HepG2 (cell line): ENCODE data around the gene POC1B. TPM values are rescaled to one million over a fixed set of nuclear protein-coding genes. Genes with fewer than 3 reads are reported as not detected.
A peak's percentile ranks its signal among the peaks of the same experiment; 100 is the strongest.

Experiments
- AHR ChIP-seq: IDR thresholded peaks from 2 replicates; pipeline ENCODE4 v1.6.1; 2018; ENCODE audit warnings: missing genetic modification reagents, missing compliant biosample characterization
- CHD2 ChIP-seq: IDR thresholded peaks from 2 replicates; pipeline ENCODE4 v1.6.1; 2011; ENCODE audit warnings: low read depth, low read length, improper control_type of control experiment
- JUN ChIP-seq: sonication (generic); formaldehyde crosslinking; IDR thresholded peaks from 2 replicates; pipeline ENCODE4 v1.4.0; 2020; ENCODE audit warnings: mild to moderate bottlenecking, missing genetic modification reagents
- KLF12 ChIP-seq: sonication (generic); formaldehyde crosslinking; IDR thresholded peaks from 2 replicates; pipeline ENCODE4 v1.4.0; 2020; ENCODE audit warnings: missing genetic modification reagents, borderline replicate concordance
- MIER3 ChIP-seq: IDR thresholded peaks from 2 replicates; pipeline ENCODE4 v1.6.1; 2016; ENCODE audit warnings: missing compliant biosample characterization, borderline replicate concordance
- MYC ChIP-seq: sonication (generic); formaldehyde crosslinking; IDR thresholded peaks from 2 replicates; pipeline ENCODE4 v1.9.0; 2021; ENCODE audit warnings: missing genetic modification reagents, borderline replicate concordance
- NFAT5 ChIP-seq: sonication (generic); formaldehyde crosslinking; IDR thresholded peaks from 2 replicates; pipeline ENCODE4 v1.4.0; 2020; ENCODE audit warnings: missing genetic modification reagents
- NR2C2 ChIP-seq: sonication (generic); formaldehyde crosslinking; IDR thresholded peaks from 2 replicates; pipeline ENCODE4 v1.4.0; 2020; ENCODE audit warnings: missing genetic modification reagents, mild to moderate bottlenecking, moderate library complexity, borderline replicate concordance
- PHF8 ChIP-seq: sonication (generic); formaldehyde crosslinking; IDR thresholded peaks from 2 replicates; pipeline ENCODE4 v1.5.0; 2020; ENCODE audit warnings: missing genetic modification reagents
- PRPF4 ChIP-seq: fragments of 200-400 bp; formaldehyde crosslinking; IDR thresholded peaks from 2 replicates; pipeline ENCODE4 v1.6.1; 2016; ENCODE audit warnings: low read length, low read depth; ENCODE audit not compliant: poor library complexity, severe bottlenecking
- RAD21 ChIP-seq: fragments of 450-650 bp; formaldehyde crosslinking; IDR thresholded peaks from 2 replicates; pipeline ENCODE4 v1.5.0; 2020; ENCODE audit warnings: mild to moderate bottlenecking
- RBM39 ChIP-seq: fragments of 200-400 bp; formaldehyde crosslinking; IDR thresholded peaks from one replicate; pipeline ENCODE4 v1.6.1; 2018; ENCODE audit warnings: antibody characterized with exemption, mild to moderate bottlenecking, low read depth, low read length; ENCODE audit not compliant: poor library complexity, severe bottlenecking
- SOX13 ChIP-seq, 3 experiments: fragments of 450-650 bp in 1 of 3; sonication (generic) in 1 of 3; formaldehyde crosslinking in 1 of 3; IDR thresholded peaks in 2 of 3; conservative IDR thresholded peaks in 1 of 3; 2 replicates each; pipeline versions ENCODE4 v1.5.0 to v1.6.1; 2016 to 2020; ENCODE audit warnings: antibody characterized with exemption in 1 of 3, mild to moderate bottlenecking in 1 of 3, missing compliant biosample characterization in 1 of 3, missing genetic modification reagents in 1 of 3, moderate library complexity in 1 of 3
- ZBTB4 ChIP-seq: sonication (generic); formaldehyde crosslinking; IDR thresholded peaks from 2 replicates; pipeline ENCODE4 v1.4.0; 2020; ENCODE audit warnings: missing genetic modification reagents, mild to moderate bottlenecking, borderline replicate concordance
- ZBTB7A ChIP-seq: sonication (generic); formaldehyde crosslinking; IDR thresholded peaks from 2 replicates; pipeline ENCODE4 v1.8.0; 2022; ENCODE audit warnings: mild to moderate bottlenecking, missing genetic modification reagents
- ZNF136 ChIP-seq: sonication (generic); formaldehyde crosslinking; IDR thresholded peaks from 2 replicates; pipeline ENCODE4 v1.8.1; 2022; ENCODE audit warnings: low read depth, mild to moderate bottlenecking, moderate library complexity, missing genetic modification reagents
- ZNF33A ChIP-seq: sonication (generic); formaldehyde crosslinking; IDR thresholded peaks from 2 replicates; pipeline ENCODE4 v1.5.1; 2020; ENCODE audit warnings: missing genetic modification reagents, mild to moderate bottlenecking, moderate library complexity, borderline replicate concordance
- ZNF431 ChIP-seq: sonication (generic); formaldehyde crosslinking; IDR thresholded peaks from 2 replicates; pipeline ENCODE4 v1.9.0; 2022; ENCODE audit warnings: missing genetic modification reagents, low read depth, mild to moderate bottlenecking, borderline replicate concordance
- ZNF614 ChIP-seq: IDR thresholded peaks from 2 replicates; pipeline ENCODE4 v1.6.1; 2018; ENCODE audit warnings: missing biosample characterization, missing genetic modification reagents, inconsistent platforms, borderline replicate concordance
- polyA plus RNA-seq, 8 experiments: library from polyadenylated mRNA; depleted of rRNA in 3 of 8; stranded (reverse) in 7 of 8; unstranded in 1 of 8; fragments of >200 nt; fragmentation: Illumina TruSeq in 4 of 8; extraction: Trizol in 4 of 8; gene quantifications; 2 replicates each; pipeline versions ENCODE4 v1.2.1 to v1.2.3, GENCODE V29; 2011 to 2016; ENCODE audit warnings: low read depth in 4 of 8, missing spikeins in 1 of 8, mixed read lengths in 1 of 8; ENCODE audit not compliant: insufficient read depth in 1 of 8
- total RNA-seq, 5 experiments: library from RNA; depleted of rRNA; stranded (reverse); fragments of >200 nt; fragmentation: Illumina TruSeq; extraction: Trizol; gene quantifications; 2 replicates each; pipeline ENCODE4 v1.2.3, GENCODE V29; 2016; ENCODE audit warnings: low read depth in 1 of 5

The POC1B gene
- total and polyA plus RNA-seq, 2 of the 13 experiments (the other 11 are each of a cell fraction or from before 2014, with no cell fraction given) = 9.3 to 11.0 TPM

- TF ChIP-seq MIER3 (CRISPR knock-in tag) = peak; percentile 25; the same call in 1 of the 2 replicates
- peak; percentile 72; the same call in 1 of the 2 replicates for TF ChIP-seq ZNF614
- TF ChIP-seq ZNF33A (CRISPR knock-in tag) = no peak
- peak; percentile 52; the same call in 1 of the 2 replicates for TF ChIP-seq ZBTB7A (CRISPR knock-in tag)
- TF ChIP-seq RBM39 = no peak
- peak; percentile 44; the same call in 1 of the 2 replicates for TF ChIP-seq MYC
- 0 out of 2 replicates have a peak, but pooled peaks have one; percentile 51 for TF ChIP-seq KLF12 (CRISPR knock-in tag)
- no peak for TF ChIP-seq SOX13 (IDR thresholded peaks at IDR 0.05)
- TF ChIP-seq SOX13 (CRISPR knock-in tag; conservative IDR thresholded peaks at IDR 0.05 in 1 of 2, IDR thresholded peaks at IDR 0.05 in 1 of 2) = no peak
- peak; percentile 64; the same call in 1 of the 2 replicates for TF ChIP-seq PHF8
- no peak for TF ChIP-seq ZNF431
- peak; percentile 74 for TF ChIP-seq NR2C2
- no peak for TF ChIP-seq ZBTB4 (CRISPR knock-in tag)
- 0 out of 2 replicates have a peak, but pooled peaks have one; percentile 45 for TF ChIP-seq ZNF136
- no peak; the same call in 1 of the 2 replicates for TF ChIP-seq RAD21 (CRISPR knock-in tag)
- no peak for TF ChIP-seq CHD2
- TF ChIP-seq JUN (CRISPR knock-in tag) = no peak
- TF ChIP-seq AHR (CRISPR knock-in tag) = peak; percentile 22; the same call in 1 of the 2 replicates
- TF ChIP-seq PRPF4 = no peak
- no peak; the same call in 1 of the 2 replicates for TF ChIP-seq NFAT5 (CRISPR knock-in tag)
Measured at GRCh38 chr12:89525824-89526770, at the start of gene POC1B (continued).
